ENCODE data around the gene TSPAN5.

GRCh38 chr4:98617358-98618047, 40.9 kb downstream of the TSPAN5 start:
- TF ChIP-seq POLR2A (IDR thresholded peaks at IDR 0.05) (no peak), CTCF (IDR thresholded peaks at IDR 0.05) (no peak)
